Neural cell (in vitro differentiated cells): ENCODE results near the gene FAM240A. TPM values are rescaled to one million over a fixed set of nuclear protein-coding genes. Genes with fewer than 3 reads are reported as not detected.

ENCODE experiments used
- H2AFZ ChIP-seq: fragments of 200-600, 300-800 bp; sonication (generic), shearing (Covaris generic); 2 replicates; pipeline ENCODE4 v1.6.0; 2014; ENCODE audit warnings: low read depth, mild to moderate bottlenecking, antibody characterized with exemption, low read length, moderate library complexity
- H3F3A ChIP-seq: fragments of 200-600 bp; shearing (Covaris generic); 2 replicates; pipeline ENCODE4 v1.6.1; 2016; ENCODE audit warnings: mild to moderate bottlenecking, moderate library complexity, mixed read lengths, antibody characterized with exemption, low read length; ENCODE audit not compliant: insufficient read depth, poor library complexity, severe bottlenecking
- H3K27ac ChIP-seq: fragments of 200-600, 300-800 bp; sonication (generic), shearing (Covaris generic); 2 replicates; pipeline ENCODE4 v1.5.1; 2014; ENCODE audit warnings: mild to moderate bottlenecking, low read length, moderate library complexity
- H3K27me3 ChIP-seq: fragments of 300-800, 200-600 bp; sonication (generic), shearing (Covaris generic); 2 replicates; pipeline ENCODE4 v1.6.0; 2014; ENCODE audit warnings: mild to moderate bottlenecking, low read depth, low read length, moderate library complexity; ENCODE audit not compliant: insufficient read depth
- H3K36me3 ChIP-seq: fragments of 300-800, 200-600 bp; sonication (generic), shearing (Covaris generic); 2 replicates; pipeline ENCODE4 v1.5.1; 2014; ENCODE audit warnings: mild to moderate bottlenecking, antibody characterized with exemption, low read length, moderate library complexity; ENCODE audit not compliant: insufficient read depth
- H3K4me2 ChIP-seq: fragments of 300-800, 200-600 bp; sonication (generic), shearing (Covaris generic); 2 replicates; pipeline ENCODE4 v1.6.0; 2014; ENCODE audit warnings: mild to moderate bottlenecking, low read length
- H3K4me3 ChIP-seq: fragments of 300-800, 200-600 bp; sonication (generic), shearing (Covaris generic); 2 replicates; pipeline ENCODE4 v1.5.1; 2014; ENCODE audit warnings: mild to moderate bottlenecking, low read length, moderate library complexity
- H3K79me2 ChIP-seq: fragments of 200-600 bp; shearing (Covaris generic); replicated peaks from 2 replicates; pipeline ENCODE4 v1.6.0; 2014; ENCODE audit warnings: mild to moderate bottlenecking, low read length, moderate library complexity; ENCODE audit not compliant: insufficient read depth
- H3K9ac ChIP-seq: fragments of 300-800, 200-600 bp; sonication (generic), shearing (Covaris generic); 2 replicates; pipeline ENCODE4 v1.6.1; 2016; ENCODE audit warnings: mild to moderate bottlenecking, low read length, mixed read lengths
- H3K9me2 ChIP-seq: fragments of 200-600 bp; shearing (Covaris generic); 2 replicates; pipeline ENCODE4 v1.6.1; 2016; ENCODE audit warnings: mild to moderate bottlenecking, low read length, mixed read lengths; ENCODE audit not compliant: insufficient read depth
- H3K9me3 ChIP-seq: fragments of 200-600, 300-800 bp; sonication (generic), shearing (Covaris generic); 2 replicates; pipeline ENCODE4 v1.6.1; 2016; ENCODE audit warnings: mild to moderate bottlenecking, mixed run types, low read length, moderate library complexity, mixed read lengths
- H4K20me1 ChIP-seq: fragments of 200-600 bp; shearing (Covaris generic); 2 replicates; pipeline ENCODE4 v1.6.1; 2016; ENCODE audit warnings: mild to moderate bottlenecking, mixed run types; ENCODE audit not compliant: insufficient read depth
- CTCF ChIP-seq: fragments of 450-650 bp; IDR thresholded peaks from 2 replicates; pipeline ENCODE4 v1.5.1; 2014; ENCODE audit warnings: antibody characterized with exemption, mild to moderate bottlenecking, moderate library complexity; ENCODE audit not compliant: poor library complexity, severe bottlenecking
- EP300 ChIP-seq: fragments of 450-650 bp; conservative IDR thresholded peaks from 2 replicates; pipeline ENCODE4 v1.6.1; 2014; ENCODE audit warnings: antibody characterized with exemption, mild to moderate bottlenecking, moderate library complexity; ENCODE audit not compliant: poor library complexity, severe bottlenecking
- EZH2 ChIP-seq: fragments of 200-600, 300-800 bp; shearing (Covaris generic), sonication (generic); IDR thresholded peaks from 2 replicates; pipeline ENCODE4 v1.6.1; 2014; ENCODE audit warnings: antibody characterized with exemption, low read length, borderline replicate concordance, mild to moderate bottlenecking; ENCODE audit not compliant: insufficient read depth, poor library complexity, severe bottlenecking
- MXI1 ChIP-seq: fragments of 450-650 bp; conservative IDR thresholded peaks from 2 replicates; pipeline ENCODE4 v1.6.1; 2014; ENCODE audit warnings: antibody characterized with exemption, mild to moderate bottlenecking; ENCODE audit not compliant: poor library complexity, severe bottlenecking
- POLR2AphosphoS5 ChIP-seq: IDR thresholded peaks from 2 replicates; pipeline ENCODE4 v1.6.1; 2012
- RAD21 ChIP-seq: fragments of 450-650 bp; conservative IDR thresholded peaks from 2 replicates; pipeline ENCODE4 v1.6.1; 2014; ENCODE audit warnings: antibody characterized with exemption, mild to moderate bottlenecking, moderate library complexity
- REST ChIP-seq: IDR thresholded peaks from 2 replicates; pipeline ENCODE4 v1.6.1; 2012; ENCODE audit warnings: borderline replicate concordance
- SMC3 ChIP-seq: fragments of 450-650 bp; conservative IDR thresholded peaks from 2 replicates; pipeline ENCODE4 v1.6.1; 2014; ENCODE audit warnings: antibody characterized with exemption, mild to moderate bottlenecking, moderate library complexity; ENCODE audit not compliant: poor library complexity
- TAF1 ChIP-seq: IDR thresholded peaks from 2 replicates; pipeline ENCODE4 v1.6.1; 2012; ENCODE audit warnings: low read depth
- polyA plus RNA-seq: library from polyadenylated mRNA; depleted of rRNA; stranded (reverse); fragments of >200 nt; gene quantifications from 2 replicates; pipeline ENCODE4 v1.2.3, GENCODE V29; 2014

The FAM240A gene
- polyA plus RNA-seq, 1 donor from 2014 or later = not detected

GRCh38 chr3:46575577-46576222 is 36.6 kb upstream of the FAM240A start:
- no peak overlapping the region for H3K4me3 ChIP-seq
- no peaks in the 10 kb centered on the region for H3F3A ChIP-seq
- no peaks in the 10 kb centered on the region for H3K79me2 ChIP-seq
- no peaks in the 10 kb centered on the region for H4K20me1 ChIP-seq
- H3K4me2 ChIP-seq = no peak overlapping the region
- H3K9me2 ChIP-seq = no peaks in the 10 kb centered on the region
- no peak overlapping the region for H2AFZ ChIP-seq
- no peak overlapping the region for H3K27ac ChIP-seq
- no peak overlapping the region for H3K9ac ChIP-seq
- no peak for TF ChIP-seq EP300
- TF ChIP-seq CTCF = no peak
- no peak for TF ChIP-seq SMC3
- TF ChIP-seq REST = no peak
- TF ChIP-seq POLR2AphosphoS5 = no peak
- TF ChIP-seq RAD21 = no peak
- no peak for TF ChIP-seq MXI1
- no peak for TF ChIP-seq EZH2
- TF ChIP-seq TAF1 = no peak
- H3K9me3 ChIP-seq = no peaks in the 10 kb centered on the region
- H3K27me3 ChIP-seq = peaks cover 64% of the 10 kb centered on the region
- no peaks in the 10 kb centered on the region for H3K36me3 ChIP-seq

- no peak overlapping the region for H3K9ac ChIP-seq
- TF ChIP-seq RAD21 = no peak
- TF ChIP-seq TAF1 = no peak
- no peak for TF ChIP-seq EP300
- no peak for TF ChIP-seq EZH2
- TF ChIP-seq CTCF = no peak
- no peak for TF ChIP-seq MXI1
- no peak for TF ChIP-seq SMC3
- TF ChIP-seq REST = no peak
- no peak for TF ChIP-seq POLR2AphosphoS5
These were observed 35.9 kb upstream of the FAM240A start for GRCh38 chr3:46576386-46576785.

More at GRCh38 chr3:46576386-46576785, 35.9 kb upstream of the FAM240A start:
- H3K79me2 ChIP-seq = no peaks in the 10 kb centered on the region
- H3K36me3 ChIP-seq = no peaks in the 10 kb centered on the region
- H3K9me3 ChIP-seq = no peaks in the 10 kb centered on the region
- H4K20me1 ChIP-seq = no peaks in the 10 kb centered on the region
- H3F3A ChIP-seq = no peaks in the 10 kb centered on the region
- no peak overlapping the region for H3K27ac ChIP-seq
- H3K4me3 ChIP-seq = no peak overlapping the region
- H3K9me2 ChIP-seq = no peaks in the 10 kb centered on the region
- no peak overlapping the region for H3K4me2 ChIP-seq
- H2AFZ ChIP-seq = no peak overlapping the region
- H3K27me3 ChIP-seq = peaks cover 67% of the 10 kb centered on the region
